LNCAP (cell line): ENCODE data around the gene OR56A3.

Experiments
- CTCF ChIP-seq: fragments of 450-650 bp; IDR thresholded peaks from 2 replicates; pipeline ENCODE4 v1.5.1; 2017; ENCODE audit warnings: mild to moderate bottlenecking

OR56A3 gene

DNA sequence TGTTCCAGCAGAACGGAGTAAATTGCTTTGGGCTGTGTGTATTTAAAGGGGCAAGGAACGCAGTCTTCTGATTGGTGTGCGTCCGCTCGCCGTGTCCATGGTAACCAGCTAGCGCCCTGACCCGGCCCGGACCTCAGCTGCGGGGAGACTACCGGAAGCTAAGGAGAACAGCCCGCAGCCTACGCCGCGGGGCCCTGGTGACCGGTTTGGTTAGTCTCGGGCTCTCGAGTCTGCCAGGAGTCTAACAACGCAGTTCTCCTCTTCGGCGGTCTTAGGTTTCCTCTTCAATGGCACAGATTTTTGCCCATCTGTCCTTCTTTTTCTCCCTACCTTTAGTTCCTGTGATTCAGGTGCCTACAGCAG, 3.5 kb upstream of the OR56A3 start:
- TF ChIP-seq CTCF: no peak

GRCh38 chr11:5940748-5941147, 1.3 kb upstream of the OR56A3 start:
- TF ChIP-seq CTCF: no peak

DNA sequence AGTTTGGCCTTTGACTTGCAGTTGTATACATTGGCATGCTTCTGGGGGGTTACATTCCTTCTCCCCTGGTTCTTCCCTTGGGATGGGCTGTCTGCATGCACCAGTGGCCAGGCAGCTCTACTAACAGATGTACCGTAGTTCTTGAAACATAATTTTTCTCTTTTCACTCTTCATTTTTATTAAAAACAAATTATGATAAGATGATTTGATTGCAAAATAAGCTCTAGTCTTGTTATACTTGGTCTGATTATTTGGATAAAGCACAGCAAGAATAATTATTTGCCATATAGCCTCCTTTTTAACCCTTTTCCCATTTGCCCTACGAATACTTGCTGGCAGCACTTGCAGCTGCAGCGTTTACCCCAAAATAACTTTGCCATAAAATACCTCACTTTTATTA, 13.5 kb downstream of the OR56A3 start:
- no peak for TF ChIP-seq CTCF

DNA sequence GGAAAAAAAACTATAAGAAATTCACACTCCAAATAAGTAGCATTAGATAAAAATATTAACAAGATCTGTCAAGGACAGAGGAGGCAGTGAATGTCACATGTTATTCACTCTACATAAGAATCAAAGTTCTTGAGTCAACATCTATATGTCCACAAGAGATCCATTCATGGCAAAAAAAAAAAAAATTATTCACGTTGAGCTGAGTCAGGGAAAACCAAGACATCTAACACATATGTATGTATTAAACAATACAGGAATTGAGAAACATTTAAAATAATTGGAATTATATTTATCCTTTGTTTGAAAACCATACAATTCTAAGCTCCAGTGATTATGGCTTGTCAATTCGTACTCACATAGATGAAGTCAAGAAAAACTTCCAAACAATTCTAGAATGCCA, 24.9 kb downstream of the OR56A3 start:
- no peak for TF ChIP-seq CTCF

- TF ChIP-seq CTCF: no peak
Measured at GRCh38 chr11:5967708-5968107, 25.7 kb downstream of the OR56A3 start.

GRCh38 chr11:5968394-5968793, 26.3 kb downstream of the OR56A3 start, which contains the start of gene OR56A5:
OR56A5 (minus strand) TSS chr11:5968494; CDS start chr11:5968494, 0 bp downstream.
- no peak for TF ChIP-seq CTCF

- no peak for TF ChIP-seq CTCF
Measured at GRCh38 chr11:5973530-5973929, 31.5 kb downstream of the OR56A3 start.

GRCh38 chr11:5983443-5983842, 41.4 kb downstream of the OR56A3 start:
- TF ChIP-seq CTCF: no peak
